ENCODE data around the gene PSTPIP1.

PSTPIP1 gene

GRCh38 chr15:77025941-77026411 lies 31.1 kb downstream of the PSTPIP1 start:
- peak overlapping the region; percentile 32 for H3K27ac Mint-ChIP-seq
- no peaks in the 10 kb centered on the region for H3K27me3 Mint-ChIP-seq
- H3K9me3 Mint-ChIP-seq, result no peaks in the 10 kb centered on the region
- H3K36me3 Mint-ChIP-seq (ENCODE audit: low read depth), result peaks cover 23% of the 10 kb centered on the region
- H3K4me3 Mint-ChIP-seq, result no peak overlapping the region
- peaks cover 34% of the 10 kb centered on the region for H3K4me1 Mint-ChIP-seq (ENCODE audit: low read depth)

- peaks cover 32% of the 10 kb centered on the region for H3K4me1 Mint-ChIP-seq (ENCODE audit: low read depth)
These were observed 31.7 kb downstream of the PSTPIP1 start for GRCh38 chr15:77026501-77027110.

GRCh38 chr15:77027111-77027696 lies 32.3 kb downstream of the PSTPIP1 start:
- Mint-ChIP-seq H3K27ac (peak overlapping the region; percentile 31), H3K36me3 (ENCODE audit: low read depth) (peaks cover 15% of the 10 kb centered on the region), H3K9me3 (no peaks in the 10 kb centered on the region), H3K4me3 (no peak overlapping the region), H3K4me1 (ENCODE audit: low read depth) (peaks cover 26% of the 10 kb centered on the region), H3K27me3 (no peaks in the 10 kb centered on the region)

More at GRCh38 chr15:77026501-77027110, 31.7 kb downstream of the PSTPIP1 start:
- Mint-ChIP-seq H3K9me3 (no peaks in the 10 kb centered on the region), H3K27ac (peak overlapping the region; percentile 31), H3K27me3 (no peaks in the 10 kb centered on the region), H3K36me3 (ENCODE audit: low read depth) (peaks cover 20% of the 10 kb centered on the region), H3K4me3 (no peak overlapping the region)

GRCh38 chr15:77027697-77028450 lies 32.9 kb downstream of the PSTPIP1 start:
- Mint-ChIP-seq H3K4me1 (ENCODE audit: low read depth) (peaks cover 19% of the 10 kb centered on the region), H3K27me3 (no peaks in the 10 kb centered on the region), H3K36me3 (ENCODE audit: low read depth) (peaks cover 10% of the 10 kb centered on the region), H3K4me3 (no peak overlapping the region), H3K9me3 (no peaks in the 10 kb centered on the region), H3K27ac (no peak overlapping the region)

- Mint-ChIP-seq H3K4me1 (ENCODE audit: low read depth) (peaks cover 12% of the 10 kb centered on the region), H3K4me3 (no peak overlapping the region), H3K9me3 (no peaks in the 10 kb centered on the region), H3K27me3 (no peaks in the 10 kb centered on the region), H3K36me3 (ENCODE audit: low read depth) (peaks cover 3% of the 10 kb centered on the region), H3K27ac (no peak overlapping the region)
These were observed 33.7 kb downstream of the PSTPIP1 start for GRCh38 chr15:77028451-77029165.

GRCh38 chr15:77029166-77030047 lies 34.5 kb downstream of the PSTPIP1 start:
- H3K4me1 Mint-ChIP-seq (ENCODE audit: low read depth), result peaks cover 4% of the 10 kb centered on the region
- H3K36me3 Mint-ChIP-seq (ENCODE audit: low read depth), result no peaks in the 10 kb centered on the region
- no peak overlapping the region for H3K27ac Mint-ChIP-seq
- H3K4me3 Mint-ChIP-seq, result no peak overlapping the region
- H3K9me3 Mint-ChIP-seq, result no peaks in the 10 kb centered on the region
- H3K27me3 Mint-ChIP-seq, result no peaks in the 10 kb centered on the region

- Mint-ChIP-seq H3K4me1 (ENCODE audit: low read depth) (peaks cover 4% of the 10 kb centered on the region), H3K4me3 (no peak overlapping the region), H3K36me3 (ENCODE audit: low read depth) (no peaks in the 10 kb centered on the region), H3K9me3 (no peaks in the 10 kb centered on the region), H3K27ac (no peak overlapping the region), H3K27me3 (no peaks in the 10 kb centered on the region)
These were observed 35.4 kb downstream of the PSTPIP1 start for GRCh38 chr15:77030048-77030927.

GRCh38 chr15:77030928-77031375 lies 36.0 kb downstream of the PSTPIP1 start:
- no peak overlapping the region for H3K4me3 Mint-ChIP-seq
- H3K27ac Mint-ChIP-seq, result peak overlapping the region; percentile 21
- H3K9me3 Mint-ChIP-seq, result no peaks in the 10 kb centered on the region
- H3K4me1 Mint-ChIP-seq (ENCODE audit: low read depth), result peaks cover 4% of the 10 kb centered on the region
- H3K27me3 Mint-ChIP-seq, result no peaks in the 10 kb centered on the region
- peaks cover 6% of the 10 kb centered on the region for H3K36me3 Mint-ChIP-seq (ENCODE audit: low read depth)

GRCh38 chr15:77031376-77032050 lies 36.6 kb downstream of the PSTPIP1 start:
- Mint-ChIP-seq H3K4me1 (ENCODE audit: low read depth) (peaks cover 4% of the 10 kb centered on the region), H3K4me3 (no peak overlapping the region), H3K27me3 (no peaks in the 10 kb centered on the region), H3K9me3 (no peaks in the 10 kb centered on the region), H3K27ac (peak overlapping the region; percentile 52), H3K36me3 (ENCODE audit: low read depth) (peaks cover 11% of the 10 kb centered on the region)

- Mint-ChIP-seq H3K4me3 (no peak overlapping the region), H3K4me1 (ENCODE audit: low read depth) (peaks cover 4% of the 10 kb centered on the region), H3K9me3 (no peaks in the 10 kb centered on the region), H3K27me3 (no peaks in the 10 kb centered on the region), H3K27ac (no peak overlapping the region), H3K36me3 (ENCODE audit: low read depth) (peaks cover 18% of the 10 kb centered on the region)
These were observed 37.2 kb downstream of the PSTPIP1 start for GRCh38 chr15:77032052-77032646.

GRCh38 chr15:77032647-77033416 lies 37.9 kb downstream of the PSTPIP1 start:
- H3K36me3 Mint-ChIP-seq (ENCODE audit: low read depth), result peaks cover 24% of the 10 kb centered on the region

GRCh38 chr15:77033417-77033728 lies 38.4 kb downstream of the PSTPIP1 start:
- H3K9me3 Mint-ChIP-seq, result no peaks in the 10 kb centered on the region
- H3K4me3 Mint-ChIP-seq, result no peak overlapping the region
- no peaks in the 10 kb centered on the region for H3K27me3 Mint-ChIP-seq
- no peak overlapping the region for H3K27ac Mint-ChIP-seq
- peaks cover 24% of the 10 kb centered on the region for H3K36me3 Mint-ChIP-seq (ENCODE audit: low read depth)
- H3K4me1 Mint-ChIP-seq (ENCODE audit: low read depth), result peaks cover 4% of the 10 kb centered on the region

More at GRCh38 chr15:77032647-77033416, 37.9 kb downstream of the PSTPIP1 start:
- Mint-ChIP-seq H3K9me3 (no peaks in the 10 kb centered on the region), H3K4me1 (ENCODE audit: low read depth) (peaks cover 4% of the 10 kb centered on the region), H3K27ac (no peak overlapping the region), H3K27me3 (no peaks in the 10 kb centered on the region), H3K4me3 (no peak overlapping the region)

Data from stimulated activated naive CD8-positive, alpha-beta T cell treated with anti-CD3 and anti-CD28 coated beads, Interleukin-15, Interleukin-2, amounts not matched to agents 100 ng/mL and 50 ng/mL, for 24 hours (primary cell).